LNCaP clone FGC (cell line): ENCODE data around the gene IGF1R.
A peak's percentile ranks its signal among the peaks of the same experiment; 100 is the strongest.

ENCODE experiments used
- DNase-seq: peaks from one replicate; pipeline ENCODE4 v3.0.0-alpha.2; 2011; ENCODE audit warnings: low read depth
- H3K4me3 ChIP-seq: 2 replicates; pipeline ENCODE4 v1.5.1; 2011; ENCODE audit warnings: mild to moderate bottlenecking, low read depth, low read length, control low read depth
- TF ChIP-seq, protein P1 (sequence below): IDR thresholded peaks from 2 replicates; pipeline ENCODE4 v1.5.1; 2012; ENCODE audit warnings: mild to moderate bottlenecking; ENCODE audit not compliant: control insufficient read depth, insufficient read depth; ENCODE audit errors: extremely low read depth

The IGF1R gene

DNA sequence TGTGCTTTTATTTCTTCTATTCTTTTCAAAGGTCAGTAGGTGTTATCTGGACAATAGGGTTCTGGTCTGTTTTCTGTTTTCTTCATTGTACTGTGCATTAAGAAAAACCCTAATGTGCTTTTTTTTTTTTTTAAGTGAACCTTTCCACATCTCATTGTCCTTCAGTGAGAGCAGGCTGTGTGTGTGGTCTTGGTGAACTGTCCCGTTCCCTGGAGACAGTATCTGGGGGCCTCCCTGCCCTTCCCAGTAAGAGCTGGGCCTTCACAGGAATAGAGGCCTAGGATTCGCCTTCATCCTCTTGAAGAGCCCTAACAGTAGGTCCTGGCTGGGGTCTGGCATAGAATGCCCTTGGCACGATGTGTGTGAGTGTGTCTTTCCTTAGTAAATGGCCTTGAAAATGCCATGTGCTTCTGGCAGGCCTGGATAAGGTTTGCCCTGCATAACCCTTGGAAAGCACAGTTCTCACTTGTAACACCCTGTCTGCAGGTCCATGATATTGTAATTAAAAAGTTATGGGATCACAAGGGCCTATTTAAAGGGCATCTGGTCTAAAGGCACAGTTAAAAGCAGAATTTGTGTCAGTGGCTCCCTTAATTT lies 81.2 kb downstream of the IGF1R start:
- DNase-seq: peak; percentile 57
- no peak overlapping the region for H3K4me3 ChIP-seq
- TF ChIP-seq, protein P1, sequence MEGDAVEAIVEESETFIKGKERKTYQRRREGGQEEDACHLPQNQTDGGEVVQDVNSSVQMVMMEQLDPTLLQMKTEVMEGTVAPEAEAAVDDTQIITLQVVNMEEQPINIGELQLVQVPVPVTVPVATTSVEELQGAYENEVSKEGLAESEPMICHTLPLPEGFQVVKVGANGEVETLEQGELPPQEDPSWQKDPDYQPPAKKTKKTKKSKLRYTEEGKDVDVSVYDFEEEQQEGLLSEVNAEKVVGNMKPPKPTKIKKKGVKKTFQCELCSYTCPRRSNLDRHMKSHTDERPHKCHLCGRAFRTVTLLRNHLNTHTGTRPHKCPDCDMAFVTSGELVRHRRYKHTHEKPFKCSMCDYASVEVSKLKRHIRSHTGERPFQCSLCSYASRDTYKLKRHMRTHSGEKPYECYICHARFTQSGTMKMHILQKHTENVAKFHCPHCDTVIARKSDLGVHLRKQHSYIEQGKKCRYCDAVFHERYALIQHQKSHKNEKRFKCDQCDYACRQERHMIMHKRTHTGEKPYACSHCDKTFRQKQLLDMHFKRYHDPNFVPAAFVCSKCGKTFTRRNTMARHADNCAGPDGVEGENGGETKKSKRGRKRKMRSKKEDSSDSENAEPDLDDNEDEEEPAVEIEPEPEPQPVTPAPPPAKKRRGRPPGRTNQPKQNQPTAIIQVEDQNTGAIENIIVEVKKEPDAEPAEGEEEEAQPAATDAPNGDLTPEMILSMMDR: no peak

- TF ChIP-seq, protein P1: no peak
- H3K4me3 ChIP-seq: no peak overlapping the region
- DNase-seq: no peak
Observed at GRCh38 chr15:98730860-98731711, 82.7 kb downstream of the IGF1R start.

GRCh38 chr15:98731712-98732450 lies 83.5 kb downstream of the IGF1R start:
- TF ChIP-seq, protein P1: no peak
- H3K4me3 ChIP-seq: no peak overlapping the region
- DNase-seq: no peak

DNA sequence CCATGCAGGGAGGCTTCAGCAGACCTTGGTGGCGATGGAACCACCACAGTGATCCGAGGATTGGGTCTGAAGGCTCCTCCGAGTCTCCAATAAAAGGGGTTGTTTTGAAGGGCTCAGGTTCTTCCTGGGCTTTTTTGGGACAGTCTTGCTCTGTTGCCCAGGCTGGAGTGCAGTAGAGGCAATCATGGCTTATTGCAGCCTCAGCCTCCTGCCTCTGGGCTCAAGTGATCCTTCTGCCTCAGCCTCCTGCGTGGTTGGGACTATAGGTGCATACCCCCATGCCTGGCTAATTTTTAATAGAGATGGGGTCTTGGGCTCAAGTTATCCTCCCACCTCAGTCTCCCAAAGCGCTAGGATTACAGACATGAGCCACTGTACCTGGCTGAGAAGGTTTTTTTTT lies 84.8 kb downstream of the IGF1R start:
- no peak for DNase-seq
- TF ChIP-seq, protein P1: no peak
- H3K4me3 ChIP-seq: no peak overlapping the region

- H3K4me3 ChIP-seq: no peak overlapping the region
- DNase-seq: no peak
Observed at GRCh38 chr15:98734466-98735199, 86.3 kb downstream of the IGF1R start.

GRCh38 chr15:98735304-98735703 lies 87.0 kb downstream of the IGF1R start:
- DNase-seq: no peak
- TF ChIP-seq, protein P1: no peak
- no peak overlapping the region for H3K4me3 ChIP-seq

More at GRCh38 chr15:98734466-98735199, 86.3 kb downstream of the IGF1R start:
- TF ChIP-seq, protein P1: no peak
